Activated CD8-positive, alpha-beta memory T cell treated with anti-CD3 and anti-CD28 coated beads for 36 hours (primary cell): ENCODE measurements around the gene RHEB. TPM values are rescaled to one million over a fixed set of nuclear protein-coding genes. Genes with fewer than 3 reads are reported as not detected.

Source experiments
- total RNA-seq, 2 experiments: library from RNA; stranded (reverse); gene quantifications; one replicate each; pipeline ENCODE4 v1.2.3, GENCODE V29; 2021

RHEB gene
- total RNA-seq, 2 experiments from 2014 or later = 49.4 to 51.2 TPM

Other genes starting within 250 kb of the RHEB start
- 10 to 100 TPM; 36.0 to 40.4 TPM for gene NUB1, start 178.1 kb downstream of the RHEB start, total RNA-seq
- gene WDR86, start 109.9 kb downstream of the RHEB start, total RNA-seq = not detected
- gene CRYGN, start 79.8 kb downstream of the RHEB start, total RNA-seq = not detected